IPS-NIHi7 (cell line): Measurements from ENCODE around the gene SLC50A1.
A peak's percentile ranks its signal among the peaks of the same experiment; 100 is the strongest.
"Not testable (repeated sequence)": the region's sequence is repeated elsewhere in the genome, so short reads cannot be mapped to it uniquely, and the experiment has no call there.

Experiments used
- DNase-seq: peaks from one replicate; pipeline ENCODE4 v3.0.0; 2012; ENCODE audit warnings: mixed read lengths; ENCODE audit errors: extremely low spot score

The SLC50A1 gene

DNA sequence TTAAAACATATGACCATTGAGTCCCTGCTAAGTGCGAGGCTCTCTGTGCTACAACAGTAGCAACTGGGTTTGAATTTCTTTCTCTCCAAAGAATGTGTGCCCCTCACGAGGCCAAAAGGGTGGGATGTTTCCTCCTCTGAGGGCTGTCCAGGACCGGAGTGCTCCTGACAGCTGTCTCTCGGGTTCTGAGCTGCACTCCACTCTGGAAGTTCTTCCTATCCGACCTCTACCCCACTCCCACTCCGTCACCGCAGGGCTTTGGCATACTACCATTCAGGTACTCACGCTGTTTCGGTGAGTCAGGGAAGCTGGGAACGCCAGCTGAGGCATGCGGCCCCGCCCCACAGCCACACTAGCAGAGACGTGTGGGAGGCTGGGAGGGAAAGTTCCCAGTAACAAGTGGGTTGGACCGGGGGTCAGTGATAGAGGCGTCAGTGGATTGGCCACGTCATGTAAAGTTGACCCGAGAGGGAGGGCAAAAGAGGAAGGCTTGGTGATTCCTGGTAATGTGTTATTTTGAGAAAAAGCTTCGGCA is 705 bp upstream of the SLC50A1 start:
- peak; percentile 62 for DNase-seq

DNA sequence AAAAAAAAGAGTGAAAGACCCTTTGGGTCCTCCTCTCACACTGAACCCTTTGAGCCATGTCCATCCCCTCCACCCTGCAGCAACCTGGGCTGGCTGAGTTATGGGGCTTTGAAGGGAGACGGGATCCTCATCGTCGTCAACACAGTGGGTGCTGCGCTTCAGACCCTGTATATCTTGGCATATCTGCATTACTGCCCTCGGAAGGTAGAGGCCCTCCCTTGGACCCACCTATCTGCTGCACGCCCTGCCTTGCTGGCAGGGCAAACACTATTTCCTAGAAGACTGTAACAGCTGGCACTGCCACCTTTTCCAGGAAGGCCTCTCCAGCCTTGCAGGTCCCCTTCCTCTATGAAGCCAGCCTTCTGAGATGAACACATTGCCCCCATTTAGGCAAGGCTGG is 1.1 kb downstream of the SLC50A1 start:
- no peak for DNase-seq

DNA sequence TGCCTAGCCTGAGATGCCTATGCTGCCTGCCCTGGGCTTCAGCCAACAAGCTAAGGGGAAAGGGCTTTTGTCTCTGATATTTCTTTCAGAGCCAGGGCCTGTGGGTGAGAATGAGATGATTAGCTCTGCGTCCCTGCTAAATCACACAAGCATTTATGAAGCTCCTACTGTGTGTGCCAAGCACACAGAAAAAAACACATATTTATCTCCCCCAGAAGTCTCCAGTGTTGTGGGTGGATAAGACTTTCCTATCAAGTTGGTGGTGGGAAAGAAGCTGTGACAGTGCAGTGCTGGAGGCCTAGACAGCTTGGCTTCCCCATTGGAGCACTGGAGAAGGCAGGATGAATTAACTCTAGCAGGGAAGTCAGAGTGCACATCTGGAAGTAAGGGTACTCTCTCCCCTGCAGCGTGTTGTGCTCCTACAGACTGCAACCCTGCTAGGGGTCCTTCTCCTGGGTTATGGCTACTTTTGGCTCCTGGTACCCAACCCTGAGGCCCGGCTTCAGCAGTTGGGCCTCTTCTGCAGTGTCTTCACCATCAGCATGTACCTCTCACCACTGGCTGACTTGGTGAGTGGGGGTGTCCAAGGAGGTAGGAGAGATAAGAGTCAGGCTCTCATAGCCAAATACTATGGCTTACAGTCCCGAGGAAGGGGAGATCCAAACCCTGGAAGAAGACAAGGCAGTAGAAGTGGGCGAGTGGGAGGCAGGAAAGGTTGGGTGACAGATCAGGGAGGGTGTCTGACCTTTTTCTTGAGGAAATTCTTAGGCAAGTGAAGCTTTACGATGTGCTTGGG is 1.7 kb downstream of the SLC50A1 start:
- DNase-seq = no peak

DNA sequence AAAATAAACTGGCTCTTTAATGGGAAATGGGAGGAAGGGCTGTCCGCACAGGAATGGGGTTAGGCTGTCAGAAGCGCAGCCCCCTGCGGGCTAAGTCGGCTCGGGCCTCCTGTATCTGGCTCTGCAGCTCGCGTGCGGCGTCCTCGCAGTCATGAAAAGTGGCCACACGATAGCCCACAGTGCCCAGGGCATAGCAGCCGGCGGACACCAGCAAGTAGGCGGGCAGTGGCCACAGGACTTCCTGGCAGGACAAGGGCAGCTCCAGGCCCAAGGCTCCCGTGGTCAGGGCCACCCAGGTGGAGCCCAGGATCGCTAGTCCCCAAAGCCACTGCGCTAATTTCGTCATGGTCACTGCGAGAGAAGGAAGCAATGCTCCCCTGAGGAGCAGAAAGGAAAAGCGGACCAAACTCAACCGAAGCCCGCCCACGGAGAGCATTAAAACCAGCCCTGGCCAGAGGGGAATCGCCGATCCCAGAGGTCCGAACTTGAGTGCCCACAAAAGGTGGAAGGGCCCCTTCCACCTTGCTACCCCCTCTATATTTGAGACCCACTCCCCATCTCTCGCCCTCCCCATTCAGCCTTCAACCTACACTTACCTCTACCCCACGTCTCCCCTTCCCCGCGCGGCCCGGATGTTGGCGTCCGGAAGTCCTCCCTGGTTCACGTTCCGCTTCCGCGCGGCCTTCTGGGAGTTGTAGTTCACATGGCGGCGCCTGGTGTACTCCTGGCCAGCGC is 4.4 kb downstream of the SLC50A1 start, which contains the start of gene DPM3:
Gene DPM3, minus strand, starts transcription at position 637 of the 735 bp plus-strand sequence. Its CDS starts 291 bp downstream, at position 346.
- DNase-seq = peak; percentile 83

DNA sequence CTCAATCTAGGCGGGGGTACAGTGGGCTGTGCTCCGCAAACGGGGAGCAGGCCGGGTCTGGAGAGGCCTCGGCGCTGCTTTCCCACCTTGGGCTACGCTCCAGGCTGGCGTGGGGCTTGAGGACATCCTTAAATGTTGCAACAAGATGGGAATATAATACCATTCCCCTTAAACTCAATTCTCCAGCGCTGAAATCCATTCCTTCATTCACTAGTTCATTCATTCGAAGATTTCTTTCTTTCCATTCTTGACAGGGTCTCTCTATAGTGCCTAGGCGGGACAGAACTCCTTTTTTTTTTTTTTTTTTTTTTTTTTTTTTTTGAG is 4.9 kb downstream of the SLC50A1 start:
- DNase-seq = no peak

DNA sequence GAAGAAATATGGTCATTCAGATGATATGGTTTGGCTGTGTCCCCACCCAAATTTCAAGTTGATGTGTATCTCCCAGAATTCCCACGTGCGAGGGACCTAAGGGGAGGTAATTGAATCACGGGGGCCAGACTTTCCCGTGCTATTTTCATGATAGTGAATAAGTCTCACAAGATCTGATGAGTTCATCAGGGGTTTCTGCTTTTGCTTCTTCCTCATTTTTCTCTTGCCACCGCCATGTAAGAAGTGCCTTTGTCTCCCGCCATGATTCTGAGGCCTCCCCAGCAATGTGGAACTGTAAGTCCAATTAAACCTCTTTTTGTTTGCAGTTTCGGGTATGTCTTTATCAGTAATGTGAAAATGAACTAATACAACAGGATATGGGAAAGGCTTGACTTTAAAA is 6.1 kb downstream of the SLC50A1 start:
- no peak for DNase-seq

DNA sequence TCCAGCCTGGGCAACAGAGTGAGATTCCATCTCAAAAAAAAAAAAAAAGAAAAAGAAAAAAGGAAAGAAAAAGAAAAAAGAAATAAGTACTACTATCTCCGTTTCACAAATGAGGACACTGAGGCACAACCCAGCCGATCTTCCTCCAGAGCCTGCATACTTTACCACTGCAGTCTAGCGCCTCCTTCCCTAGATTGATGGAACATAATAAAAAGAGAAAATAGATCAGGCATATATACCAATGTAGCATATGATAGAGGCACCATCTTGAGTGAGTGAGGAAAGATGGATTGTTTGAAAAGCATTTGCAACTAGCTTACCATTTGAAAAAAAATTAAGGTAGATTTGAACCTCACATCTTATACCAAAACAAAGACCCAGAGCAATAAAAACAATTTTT is 9.8 kb downstream of the SLC50A1 start:
- DNase-seq = no peak

DNA sequence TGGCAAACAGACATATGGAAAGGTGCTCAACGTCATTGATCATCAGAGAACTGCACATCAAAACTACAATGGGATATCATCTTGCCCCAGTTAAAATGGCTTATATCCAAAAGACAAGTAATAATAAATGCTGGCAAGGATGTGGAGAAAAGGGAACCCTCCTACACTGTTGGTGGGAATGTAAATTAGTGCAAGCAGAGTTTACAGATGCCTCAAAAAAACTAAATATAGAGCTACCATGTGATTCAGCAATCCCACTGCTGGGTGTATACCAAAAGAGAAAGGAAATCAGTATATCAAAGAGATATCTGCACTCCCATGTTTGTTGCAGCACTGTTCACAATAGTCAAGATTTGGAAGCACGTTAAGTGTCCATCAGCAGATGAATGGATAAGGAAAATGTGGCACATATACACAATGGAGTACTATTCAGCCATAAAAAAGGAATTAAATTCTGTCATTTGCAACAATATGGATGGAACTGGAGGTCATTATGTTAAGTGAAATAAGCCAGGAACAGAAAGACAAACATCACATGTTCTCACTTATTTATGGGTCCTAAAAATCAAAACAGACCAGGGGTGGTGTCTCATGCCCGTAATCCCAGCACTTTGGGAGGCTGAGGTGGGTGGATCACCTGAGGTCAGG is 20.5 kb downstream of the SLC50A1 start:
- not testable (repeated sequence) for DNase-seq

DNA sequence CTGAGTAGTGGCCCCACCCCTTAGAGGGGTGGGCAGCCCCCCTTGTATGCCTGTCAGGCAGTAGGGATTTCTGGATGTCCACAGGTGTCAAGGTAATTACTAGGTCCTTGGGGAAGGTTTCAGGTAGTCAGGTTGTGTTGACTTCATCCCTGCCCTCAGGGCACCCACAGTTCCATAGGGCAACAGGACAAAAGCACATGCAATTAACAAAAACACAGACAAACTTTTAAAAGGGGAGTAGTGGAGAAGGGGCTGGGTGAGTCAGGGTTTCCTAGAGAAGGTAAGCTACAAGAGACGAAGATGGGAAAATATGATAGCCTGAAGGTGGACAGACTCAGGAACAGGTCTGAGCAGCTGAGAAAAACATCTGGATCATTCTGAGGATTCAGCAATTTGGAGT is 23.3 kb downstream of the SLC50A1 start:
- DNase-seq = peak; percentile 7

DNA sequence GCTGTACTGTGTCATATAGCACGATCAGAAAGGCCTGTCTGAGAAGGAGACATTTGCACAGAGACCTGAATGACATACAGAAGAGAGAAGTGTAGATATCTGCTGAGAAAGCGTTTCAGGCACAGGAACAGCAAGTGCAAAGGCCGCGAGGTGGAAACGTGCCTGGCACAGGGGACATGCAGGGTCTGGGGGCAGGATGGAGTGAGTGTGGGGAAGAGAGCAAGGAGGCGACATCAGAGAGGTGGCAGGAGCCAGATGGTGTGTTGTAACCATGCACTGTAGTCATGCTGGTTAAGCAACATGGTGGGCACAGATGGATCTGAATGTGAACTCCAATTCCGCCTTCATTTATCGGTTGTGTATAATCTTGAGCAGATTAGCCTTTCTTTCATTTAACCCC is 24.5 kb downstream of the SLC50A1 start:
- DNase-seq = no peak

DNA sequence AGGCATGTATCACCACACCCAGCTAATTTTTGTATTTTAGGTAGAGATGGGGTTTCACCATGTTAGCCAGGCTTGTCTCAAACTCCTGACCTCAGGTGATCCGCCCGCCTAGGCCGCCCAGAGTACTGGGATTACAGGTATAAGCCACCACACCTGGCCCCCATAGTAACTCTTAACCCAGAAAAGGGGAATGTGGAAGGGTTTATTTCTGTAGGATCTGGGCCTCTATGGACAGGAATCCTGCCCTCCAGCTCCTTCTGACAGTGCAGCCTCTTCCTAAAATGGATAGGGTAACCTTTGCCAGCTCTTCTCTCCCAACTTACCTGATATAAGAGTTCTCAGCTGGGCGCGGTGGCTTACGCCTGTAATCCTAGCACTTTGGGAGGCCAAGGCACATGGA is 27.0 kb downstream of the SLC50A1 start:
- not testable (repeated sequence) for DNase-seq

DNA sequence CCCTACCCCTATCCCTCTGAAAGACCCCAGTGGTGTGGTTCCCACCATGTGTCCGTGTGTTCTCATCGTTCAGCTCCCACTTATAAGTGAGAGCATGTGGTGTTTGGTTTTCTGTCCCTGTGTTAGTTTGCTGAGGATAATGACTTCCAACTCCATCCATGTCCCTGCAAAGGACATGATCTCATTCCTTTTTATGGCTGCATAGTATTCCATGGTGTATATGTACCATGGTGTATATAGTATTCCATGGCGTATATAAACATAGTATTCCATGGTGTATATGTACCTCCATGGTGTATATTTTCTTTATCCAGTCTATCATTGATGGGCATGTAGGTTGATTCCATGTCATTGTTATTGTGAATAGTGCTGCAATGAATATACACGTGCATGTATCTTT is 28.1 kb downstream of the SLC50A1 start:
- not testable (repeated sequence) for DNase-seq

DNA sequence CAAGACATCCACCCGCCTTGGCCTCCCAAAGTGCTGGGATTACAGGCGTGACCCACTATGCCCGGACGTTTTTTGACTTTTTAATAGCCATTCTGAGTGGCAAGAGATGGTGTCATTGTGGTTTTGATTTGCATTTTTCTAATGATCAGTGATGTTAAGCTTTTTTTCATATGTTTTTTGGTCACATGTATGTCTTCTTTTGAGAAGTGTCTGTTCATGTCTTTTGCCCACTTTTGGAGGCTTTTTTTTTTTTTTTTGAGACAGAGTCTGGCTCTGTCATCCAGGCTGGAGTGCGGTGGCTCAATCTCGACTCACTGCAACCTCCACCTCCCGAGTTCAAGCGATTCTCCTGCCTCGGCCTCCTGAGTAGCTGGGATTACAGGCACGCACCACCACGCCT is 29.0 kb downstream of the SLC50A1 start:
- DNase-seq = not testable (repeated sequence)

DNA sequence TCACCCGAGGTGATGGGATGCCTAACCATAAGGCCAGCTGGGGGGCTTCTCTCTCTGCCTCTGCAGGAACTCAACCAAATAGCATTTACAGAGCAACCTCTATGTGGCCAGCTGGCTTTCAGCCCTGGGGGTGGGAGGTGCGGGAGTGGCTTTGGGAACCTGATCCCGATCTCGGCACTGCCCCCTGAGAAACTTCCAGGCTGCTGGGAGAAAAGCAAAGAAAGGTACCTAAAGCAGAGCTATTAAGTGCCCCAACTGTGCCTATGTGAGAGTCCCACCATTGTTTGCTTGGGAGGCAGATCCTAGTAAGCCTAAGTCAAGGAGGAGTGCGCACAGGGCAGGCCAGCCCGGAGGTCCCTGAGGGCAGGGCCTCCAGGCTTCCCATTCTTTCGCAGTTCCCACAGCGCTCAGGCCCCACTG is 30.4 kb downstream of the SLC50A1 start:
- DNase-seq = peak; percentile 39

DNA sequence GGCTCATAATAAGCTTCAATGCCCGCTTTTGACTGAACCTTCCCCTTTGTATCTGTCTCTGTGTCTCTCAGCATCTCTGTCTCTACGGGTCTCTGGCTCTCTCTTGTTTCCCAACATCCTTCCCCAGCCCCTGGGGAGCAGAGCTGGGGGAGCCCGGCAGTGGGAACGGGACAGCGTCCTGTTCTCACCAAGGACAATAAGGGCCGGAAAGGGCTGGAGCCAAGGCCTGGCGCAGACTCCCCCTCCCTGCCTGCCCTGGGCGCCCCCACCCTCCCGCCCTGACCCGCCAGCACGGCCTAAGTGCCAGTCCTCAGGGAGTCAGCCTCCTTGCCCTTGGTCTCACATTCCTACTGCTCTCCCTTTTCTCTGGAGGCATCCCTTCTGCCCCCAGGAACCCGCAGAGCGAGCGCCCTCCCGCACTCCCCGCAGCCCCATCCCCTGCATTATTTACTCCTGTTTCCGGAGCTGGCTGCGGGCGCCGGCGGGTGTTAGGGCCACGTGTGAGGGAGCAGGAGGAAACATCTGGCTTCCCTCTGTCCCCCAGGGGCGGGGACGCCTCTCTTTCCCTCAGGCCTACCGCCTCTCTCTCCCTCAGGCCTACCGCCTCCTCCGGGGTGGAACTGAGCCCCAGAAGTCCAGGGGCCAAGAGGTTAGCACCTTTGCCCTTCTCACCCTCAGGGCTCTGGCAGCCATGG is 31.0 kb downstream of the SLC50A1 start:
- peak; percentile 37 for DNase-seq

DNA sequence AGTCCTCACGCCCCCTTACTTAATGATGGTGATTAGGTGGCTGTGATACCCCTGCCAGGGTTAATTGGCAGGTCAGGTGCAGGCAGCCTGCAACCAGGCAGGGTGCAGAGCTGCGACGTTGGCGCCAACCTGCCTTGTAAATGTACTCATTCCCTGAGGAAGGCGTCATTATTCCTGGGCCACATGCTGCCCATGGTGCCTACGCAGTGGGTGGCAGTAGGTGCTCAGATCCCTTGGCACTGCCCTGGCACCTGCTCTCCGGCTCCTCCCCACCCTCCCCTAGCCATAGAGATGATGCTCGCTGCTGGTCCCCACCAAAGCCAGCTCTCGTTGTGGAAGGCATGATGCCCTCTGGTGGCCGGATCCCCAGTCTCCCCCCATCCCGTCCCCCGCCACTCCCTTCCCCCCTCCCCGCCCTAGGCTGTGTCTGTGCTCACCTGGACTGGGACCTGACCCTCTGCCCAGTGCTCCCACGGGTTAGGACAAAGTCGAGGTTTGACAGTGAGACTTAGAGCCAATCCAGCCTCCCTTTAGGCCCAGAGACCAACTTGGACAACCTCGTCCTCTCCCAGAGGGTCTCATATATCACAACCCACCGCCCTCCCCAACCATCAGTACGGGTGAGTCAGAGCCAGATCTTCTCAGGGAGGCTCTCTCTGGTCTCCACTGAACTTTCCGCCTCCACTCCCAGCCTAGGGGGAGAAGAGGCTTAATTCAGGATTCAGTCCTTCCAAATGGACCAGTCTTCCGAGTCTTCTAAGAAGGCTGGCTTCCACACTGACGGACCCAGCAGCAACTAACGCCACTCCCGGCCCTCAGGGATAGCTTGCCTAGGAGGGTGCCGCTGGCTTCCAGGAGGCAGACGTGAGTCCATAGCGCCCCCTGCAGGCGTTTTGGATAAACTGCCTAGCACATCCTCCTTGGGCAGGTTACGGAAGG is 31.8 kb downstream of the SLC50A1 start:
- DNase-seq = peak; percentile 90

DNA sequence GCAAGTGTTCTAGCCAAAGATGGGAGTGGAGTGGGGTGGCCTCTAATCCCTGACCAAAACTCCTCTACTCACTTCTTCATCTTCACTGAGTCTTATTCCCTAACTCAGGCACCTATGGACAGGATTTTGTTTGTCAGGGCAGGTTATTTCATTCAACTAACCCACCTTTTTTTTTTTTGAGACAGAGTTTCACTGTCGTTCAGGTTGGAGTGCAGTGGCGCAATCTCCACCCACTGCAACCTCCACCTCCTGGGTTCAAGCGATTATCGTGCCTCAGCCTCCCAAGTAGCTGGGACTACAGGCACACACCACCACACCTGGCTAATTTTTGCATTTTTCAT is 32.4 kb downstream of the SLC50A1 start:
- DNase-seq = not testable (repeated sequence)

DNA sequence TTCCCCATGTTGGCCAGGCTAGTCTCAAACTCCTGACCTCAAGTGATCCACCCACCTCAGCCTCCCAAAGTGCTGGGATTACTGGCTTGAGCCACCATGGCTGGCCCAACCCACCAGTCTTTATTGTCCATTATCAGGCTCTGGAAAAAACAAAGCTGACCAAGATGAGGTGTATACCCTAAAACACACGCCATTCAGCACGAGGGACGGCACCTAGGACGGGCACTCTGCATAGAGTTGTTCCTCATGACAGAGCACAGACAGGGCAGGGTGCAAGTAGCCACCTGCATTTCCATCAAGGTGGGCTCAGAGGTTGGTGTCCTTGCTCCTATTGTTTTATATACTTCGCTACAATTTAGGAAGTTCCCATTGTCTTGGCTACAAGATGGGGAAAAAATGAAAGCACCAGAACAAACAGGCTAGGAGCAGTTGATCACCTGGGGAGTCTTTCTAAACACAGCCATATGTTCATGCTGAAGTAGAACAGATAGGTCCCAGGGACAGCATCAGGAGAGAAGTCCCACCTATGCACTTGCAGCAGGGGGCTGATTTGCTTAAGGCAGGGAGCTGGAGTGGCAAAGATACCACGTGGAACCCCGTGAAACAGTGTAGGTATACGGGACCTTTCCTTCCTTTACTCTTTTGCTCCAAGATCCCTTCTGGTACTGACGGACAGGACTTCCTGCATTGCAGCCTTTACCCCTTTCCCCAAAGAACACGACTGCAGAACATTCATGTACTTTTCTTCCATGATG is 33.0 kb downstream of the SLC50A1 start:
- peak; percentile 2 for DNase-seq

DNA sequence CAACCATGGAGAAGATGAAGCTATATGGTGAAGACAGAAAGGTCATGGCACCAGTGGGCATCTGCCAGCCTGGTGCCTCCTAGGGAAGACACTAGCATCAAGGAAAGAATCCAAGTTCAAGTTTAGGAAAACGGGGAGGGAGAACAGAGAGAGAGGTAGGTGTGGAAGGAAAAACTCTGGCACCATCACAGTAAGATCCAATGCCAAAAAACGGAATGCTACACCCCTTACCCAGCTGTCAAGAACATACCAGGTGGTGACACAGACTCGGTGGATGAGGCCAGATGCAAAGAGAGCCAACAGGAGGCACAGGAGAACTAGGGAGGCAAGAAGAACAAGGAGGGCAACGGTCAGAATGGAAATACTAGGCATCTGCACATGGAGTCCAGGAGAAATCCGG is 33.9 kb downstream of the SLC50A1 start:
- peak; percentile 1 for DNase-seq
